Measurements from ENCODE around the gene P2RX4.

P2RX4 gene

GRCh38 chr12:121222847-121223246 is 12.9 kb downstream of the P2RX4 start:
- Histone ChIP-seq H3K9me2 (replicated peaks; ENCODE audit: insufficient read depth, low read length) (no peaks in the 10 kb centered on the region), H3K4me3 (ENCODE audit: low read length) (no peak overlapping the region), H3K27ac (ENCODE audit: low read length) (no peak overlapping the region), H3K9me3 (replicated peaks; ENCODE audit: insufficient read depth, low read length) (no peaks in the 10 kb centered on the region), H2AFZ (ENCODE audit: low read length) (no peak overlapping the region), H3K79me2 (ENCODE audit: low read length) (no peaks in the 10 kb centered on the region), H4K20me1 (ENCODE audit: insufficient read depth, low read length) (no peaks in the 10 kb centered on the region), H3K4me1 (ENCODE audit: low read length) (0 out of 2 replicates have a peak, but pooled peaks cover 4% of the 10 kb centered on the region), H3F3A (ENCODE audit: insufficient read depth, low read length) (peaks cover 3% of the 10 kb centered on the region; the same call in 1 of the 2 replicates), H3K4me2 (ENCODE audit: low read depth, low read length) (no peak overlapping the region), H3K27me3 (replicated peaks; ENCODE audit: insufficient read depth, low read length) (no peaks in the 10 kb centered on the region), H3K9ac (ENCODE audit: low read length) (no peak overlapping the region), H3K36me3 (replicated peaks; ENCODE audit: insufficient read depth, low read length) (no peaks in the 10 kb centered on the region)
- TF ChIP-seq CTCF (IDR thresholded peaks at IDR 0.05; ENCODE audit: low read length) (no peak), EZH2phosphoT487 (IDR thresholded peaks at IDR 0.05; ENCODE audit: low read length) (no peak), EZH2 (optimal IDR thresholded peaks at IDR 0.05; ENCODE audit: low read depth, low read length) (no peak)
- DNase-seq = no peak

GRCh38 chr12:121223292-121224285 is 13.7 kb downstream of the P2RX4 start:
- peaks cover 3% of the 10 kb centered on the region; the same call in 1 of the 2 replicates for H3F3A ChIP-seq (ENCODE audit: insufficient read depth, low read length)
- H3K4me2 ChIP-seq (ENCODE audit: low read depth, low read length) = no peak overlapping the region
- H3K9me2 ChIP-seq (replicated peaks; ENCODE audit: insufficient read depth, low read length) = no peaks in the 10 kb centered on the region
- no peak overlapping the region for H3K27ac ChIP-seq (ENCODE audit: low read length)
- 0 out of 2 replicates have a peak, but pooled peaks cover 4% of the 10 kb centered on the region for H3K4me1 ChIP-seq (ENCODE audit: low read length)
- no peak for DNase-seq
- no peak overlapping the region for H2AFZ ChIP-seq (ENCODE audit: low read length)
- H3K4me3 ChIP-seq (ENCODE audit: low read length) = no peak overlapping the region
- H3K9me3 ChIP-seq (replicated peaks; ENCODE audit: insufficient read depth, low read length) = no peaks in the 10 kb centered on the region
- TF ChIP-seq EZH2 (optimal IDR thresholded peaks at IDR 0.05; ENCODE audit: low read depth, low read length) = no peak
- TF ChIP-seq CTCF (IDR thresholded peaks at IDR 0.05; ENCODE audit: low read length) = no peak
- TF ChIP-seq EZH2phosphoT487 (IDR thresholded peaks at IDR 0.05; ENCODE audit: low read length) = no peak
- no peak overlapping the region for H3K9ac ChIP-seq (ENCODE audit: low read length)
- H3K79me2 ChIP-seq (ENCODE audit: low read length) = no peaks in the 10 kb centered on the region
- H4K20me1 ChIP-seq (ENCODE audit: insufficient read depth, low read length) = no peaks in the 10 kb centered on the region
- H3K36me3 ChIP-seq (replicated peaks; ENCODE audit: insufficient read depth, low read length) = no peaks in the 10 kb centered on the region
- H3K27me3 ChIP-seq (replicated peaks; ENCODE audit: insufficient read depth, low read length) = no peaks in the 10 kb centered on the region

GRCh38 chr12:121224591-121224990 is 14.7 kb downstream of the P2RX4 start:
- Histone ChIP-seq H3K36me3 (replicated peaks; ENCODE audit: insufficient read depth, low read length) (no peaks in the 10 kb centered on the region), H4K20me1 (ENCODE audit: insufficient read depth, low read length) (no peaks in the 10 kb centered on the region)

More at GRCh38 chr12:121224591-121224990, 14.7 kb downstream of the P2RX4 start:
- Histone ChIP-seq H3K79me2 (ENCODE audit: low read length) (no peaks in the 10 kb centered on the region), H3K27ac (ENCODE audit: low read length) (no peak overlapping the region), H3K9me2 (replicated peaks; ENCODE audit: insufficient read depth, low read length) (no peaks in the 10 kb centered on the region), H3K4me2 (ENCODE audit: low read depth, low read length) (no peak overlapping the region), H2AFZ (ENCODE audit: low read length) (no peak overlapping the region), H3K9me3 (replicated peaks; ENCODE audit: insufficient read depth, low read length) (no peaks in the 10 kb centered on the region), H3K27me3 (replicated peaks; ENCODE audit: insufficient read depth, low read length) (no peaks in the 10 kb centered on the region), H3K9ac (ENCODE audit: low read length) (no peak overlapping the region), H3F3A (ENCODE audit: insufficient read depth, low read length) (peaks cover 3% of the 10 kb centered on the region; the same call in 1 of the 2 replicates), H3K4me3 (ENCODE audit: low read length) (no peak overlapping the region), H3K4me1 (ENCODE audit: low read length) (0 out of 2 replicates have a peak, but pooled peaks cover 4% of the 10 kb centered on the region)
- no peak for DNase-seq
- no peak for TF ChIP-seq EZH2 (optimal IDR thresholded peaks at IDR 0.05; ENCODE audit: low read depth, low read length)
- TF ChIP-seq CTCF (IDR thresholded peaks at IDR 0.05; ENCODE audit: low read length) = no peak
- TF ChIP-seq EZH2phosphoT487 (IDR thresholded peaks at IDR 0.05; ENCODE audit: low read length) = no peak
